Common myeloid progenitor, CD34-positive (primary cell): ENCODE data around the gene MEOX1.

Experiments used
- CTCF ChIA-PET: fragments of 350-600 bp; sonication (Branson Sonifier 250); formaldehyde crosslinking; loops from one replicate; lab custom pipeline; 2021; ENCODE audit warnings: antibody characterized with exemption; lab: Charles Lee
- POLR2A ChIA-PET: fragments of 350-600 bp; sonication (Branson Sonifier 250); formaldehyde crosslinking; loops from one replicate; lab custom pipeline; 2021; ENCODE audit warnings: antibody characterized with exemption; lab: Charles Lee
- DNase-seq, 3 donors: peaks; one replicate each; pipeline versions ENCODE4 v3.0.0 to v3.0.0-alpha.2; 2013
- H3K27ac ChIP-seq, 2 experiments: 1 replicate in 1 of 2; 2 replicates in 1 of 2; pipeline ENCODE4 v1.7.0; 2013; ENCODE audit warnings: inconsistent platforms in 2 of 2, low read length in 2 of 2, mild to moderate bottlenecking in 2 of 2, low read depth in 1 of 2, moderate library complexity in 1 of 2; ENCODE audit not compliant: severe bottlenecking in 2 of 2, insufficient read depth in 1 of 2, poor library complexity in 1 of 2
- H3K27me3 ChIP-seq, 5 experiments: replicated peaks in 2 of 5; 1 replicate in 3 of 5; 2 replicates in 2 of 5; pipeline versions ENCODE4 v1.6.1 to v1.7.0; 2013; ENCODE audit warnings: low read length in 4 of 5, mild to moderate bottlenecking in 2 of 5, moderate library complexity in 2 of 5, inconsistent platforms in 1 of 5; ENCODE audit not compliant: insufficient read depth in 5 of 5, control insufficient read depth in 4 of 5
- H3K36me3 ChIP-seq, 4 experiments: 1 replicate in 2 of 4; 2 replicates in 2 of 4; pipeline versions ENCODE4 v1.6.1 to v1.7.0; 2013; ENCODE audit warnings: low read length in 3 of 4, control low read depth in 1 of 4, mild to moderate bottlenecking in 1 of 4; ENCODE audit not compliant: control insufficient read depth in 4 of 4, insufficient read depth in 4 of 4
- H3K4me1 ChIP-seq, 4 experiments: 1 replicate in 3 of 4; 2 replicates in 1 of 4; pipeline versions ENCODE4 v1.6.1 to v1.7.1; 2013; ENCODE audit warnings: low read length in 3 of 4, mild to moderate bottlenecking in 3 of 4, control low read depth in 1 of 4, inconsistent platforms in 1 of 4, moderate library complexity in 1 of 4; ENCODE audit not compliant: control insufficient read depth in 4 of 4, insufficient read depth in 4 of 4; ENCODE audit errors: control extremely low read depth in 1 of 4
- H3K4me3 ChIP-seq, 7 experiments: 1 replicate in 4 of 7; 2 replicates in 3 of 7; pipeline versions ENCODE4 v1.5.1 to v1.7.0; 2013; ENCODE audit warnings: mild to moderate bottlenecking in 7 of 7, low read length in 6 of 7, moderate library complexity in 6 of 7, inconsistent platforms in 2 of 7, low read depth in 2 of 7, control low read depth in 1 of 7; ENCODE audit not compliant: insufficient read depth in 4 of 7, control insufficient read depth in 1 of 7; ENCODE audit errors: extremely low read depth in 1 of 7
- H3K9me3 ChIP-seq, 5 experiments: 1 replicate in 4 of 5; 2 replicates in 1 of 5; pipeline versions ENCODE4 v1.6.1 to v1.7.1; 2013; ENCODE audit warnings: low read length in 4 of 5, mild to moderate bottlenecking in 2 of 5, inconsistent platforms in 1 of 5, low read depth in 1 of 5, moderate library complexity in 1 of 5; ENCODE audit not compliant: control insufficient read depth in 4 of 5, insufficient read depth in 2 of 5; ENCODE audit errors: control extremely low read depth in 1 of 5
- WGBS: methylation state at CpG from one replicate; pipeline ENCODE4 v1.1.5; 2013; ENCODE audit not compliant: insufficient coverage; 5-methylcytosine and 5-hydroxymethylcytosine counted together

Gene MEOX1

DNA sequence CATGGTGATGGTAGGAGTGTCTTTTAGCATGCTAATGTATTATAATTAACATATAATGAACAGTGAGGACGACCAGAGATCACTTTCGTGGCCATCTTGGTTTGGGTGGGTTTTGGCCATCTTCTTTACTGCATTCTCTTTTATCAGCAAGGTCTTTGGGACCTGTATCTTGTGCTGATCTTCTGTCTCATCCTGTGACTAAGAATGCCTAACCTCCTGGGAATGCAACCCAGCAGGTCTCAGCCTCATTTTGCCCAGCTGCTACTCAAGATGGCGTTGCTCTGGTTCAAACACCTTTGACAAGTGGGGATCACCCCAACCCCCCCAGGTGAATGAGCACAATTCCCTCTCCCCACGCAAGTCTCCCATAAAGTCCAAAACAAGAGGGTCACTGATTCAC lies 66.3 kb downstream of the MEOX1 start:
- Histone ChIP-seq H3K27ac (no peak overlapping the region), H3K4me1 (no peaks in the 10 kb centered on the region), H3K36me3 (no peaks in the 10 kb centered on the region), H3K27me3 (peaks cover 0 to 4% (median 0%) of the 10 kb centered on the region in 5 experiments), H3K9me3 (no peaks in the 10 kb centered on the region), H3K4me3 (no peak overlapping the region)
- 100% methylated on average over 1 of the region's 4 CpGs for WGBS
- CTCF ChIA-PET, result no interaction called here
- DNase-seq, result no peak
- POLR2A ChIA-PET, result no interaction called here

- POLR2A ChIA-PET, result no interaction called here
- H3K4me3 ChIP-seq, result no peak overlapping the region
Observed at GRCh38 chr17:43591779-43592562, 69.8 kb downstream of the MEOX1 start.

DNA sequence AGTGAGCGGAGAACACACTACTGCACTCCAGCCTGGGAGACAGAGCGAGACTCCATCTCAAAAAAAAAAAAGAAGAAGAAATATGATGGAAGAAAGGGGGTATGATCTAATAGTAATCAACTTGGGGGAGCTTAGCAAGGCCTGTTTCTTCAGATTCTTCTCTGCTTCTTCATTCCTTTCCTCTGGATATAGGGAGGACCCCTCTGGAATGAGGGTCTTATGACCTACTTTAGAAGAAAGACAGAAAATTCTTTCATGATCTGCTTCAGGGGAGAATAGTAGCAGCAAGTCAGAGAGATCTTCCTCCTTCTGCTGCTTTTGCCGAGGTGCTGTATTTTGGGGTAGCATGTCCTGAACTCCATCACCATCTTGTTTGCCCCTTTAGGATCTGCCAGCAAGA lies 70.7 kb downstream of the MEOX1 start:
- CTCF ChIA-PET, result interaction anchor here (0.7 to 1.7 kb wide), 4 partner anchors 12 to 82 kb away, joined by 3 to 5 read pairs (median 4); no protein-coding TSS in a partner anchor
- Histone ChIP-seq H3K27me3 (no peaks in the 10 kb centered on the region), H3K36me3 (no peaks in the 10 kb centered on the region), H3K9me3 (peaks cover 0 to 3% (median 2%) of the 10 kb centered on the region in 5 experiments), H3K27ac (no peak overlapping the region), H3K4me3 (no peak overlapping the region), H3K4me1 (no peaks in the 10 kb centered on the region)
- DNase-seq, result no peak
- WGBS, result 96% methylated on average over 3 of the region's 3 CpGs
- POLR2A ChIA-PET, result no interaction called here

More at GRCh38 chr17:43591779-43592562, 69.8 kb downstream of the MEOX1 start:
- Histone ChIP-seq H3K36me3 (no peaks in the 10 kb centered on the region), H3K27me3 (peaks cover 0 to 2% (median 0%) of the 10 kb centered on the region in 5 experiments), H3K4me1 (no peaks in the 10 kb centered on the region), H3K27ac (no peak overlapping the region), H3K9me3 (peaks cover 0 to 3% (median 2%) of the 10 kb centered on the region in 5 experiments)
- CTCF ChIA-PET, result interaction anchor here (0.6 to 1.7 kb wide), 4 partner anchors 13 to 81 kb away, joined by 3 to 5 read pairs (median 4); no protein-coding TSS in a partner anchor
- over 99% methylated on average over 16 of the region's 28 CpGs for WGBS
- DNase-seq, result no peak
